ENCODE data around the gene NCAPG. TPM values are rescaled to one million over a fixed set of nuclear protein-coding genes. Genes with fewer than 3 reads are reported as not detected.
A peak's percentile ranks its signal among the peaks of the same experiment; 100 is the strongest.
"Not testable (repeated sequence)": the region's sequence is repeated elsewhere in the genome, so short reads cannot be mapped to it uniquely, and the experiment has no call there.

NCAPG gene
- total RNA-seq, 1 donor from 2014 or later: 13.3 TPM

GRCh38 chr4:17788956-17789355, 21.8 kb upstream of the NCAPG start:
- no peak for ATAC-seq

- ATAC-seq: no peak
Measured at GRCh38 chr4:17794730-17795129, 16.0 kb upstream of the NCAPG start.

- no peak for ATAC-seq
Measured at GRCh38 chr4:17797808-17798207, 13.0 kb upstream of the NCAPG start.

- no peak for ATAC-seq
Measured at GRCh38 chr4:17805580-17806155, 5.1 kb upstream of the NCAPG start.

- no peak for ATAC-seq
Measured at GRCh38 chr4:17807446-17807845, 3.3 kb upstream of the NCAPG start.

- no peak for ATAC-seq
Measured at GRCh38 chr4:17809667-17810066, 1.1 kb upstream of the NCAPG start.

GRCh38 chr4:17811078-17811603, 362 bp downstream of the NCAPG start:
- peak; percentile 52 for ATAC-seq

- no peak for ATAC-seq
Measured at GRCh38 chr4:17812125-17812524, 1.3 kb downstream of the NCAPG start.

- ATAC-seq: no peak
Measured at GRCh38 chr4:17812801-17813200, 2.0 kb downstream of the NCAPG start.

GRCh38 chr4:17814140-17814539, 3.4 kb downstream of the NCAPG start:
- no peak for ATAC-seq

- ATAC-seq: no peak
Measured at GRCh38 chr4:17816142-17816541, 5.4 kb downstream of the NCAPG start.

GRCh38 chr4:17817027-17817426, 6.2 kb downstream of the NCAPG start:
- ATAC-seq: peak; percentile 69

- ATAC-seq: no peak
Measured at GRCh38 chr4:17823871-17824669, 13.3 kb downstream of the NCAPG start.

GRCh38 chr4:17846266-17846665, 35.5 kb downstream of the NCAPG start:
- peak; percentile 20 for ATAC-seq

- ATAC-seq: not testable (repeated sequence)
Measured at GRCh38 chr4:17850295-17850694, 39.5 kb downstream of the NCAPG start.

- ATAC-seq: no peak
Measured at GRCh38 chr4:17851959-17852358, 41.2 kb downstream of the NCAPG start.

- ATAC-seq: no peak
Measured at GRCh38 chr4:17854036-17854435, 43.3 kb downstream of the NCAPG start.

- no peak for ATAC-seq
Measured at GRCh38 chr4:17859793-17860406, 49.1 kb downstream of the NCAPG start.

GRCh38 chr4:17861906-17862305, 51.1 kb downstream of the NCAPG start:
- ATAC-seq: not testable (repeated sequence)

- ATAC-seq: peak; percentile 94
Measured at GRCh38 chr4:17865866-17866363, 55.1 kb downstream of the NCAPG start.

GRCh38 chr4:17866810-17867209, 56.0 kb downstream of the NCAPG start:
- ATAC-seq: no peak

GRCh38 chr4:17867276-17867675, 56.5 kb downstream of the NCAPG start:
- no peak for ATAC-seq

- no peak for ATAC-seq
Measured at GRCh38 chr4:17869327-17869726, 58.5 kb downstream of the NCAPG start.

Data from esophagus mucosa (tissue), 1 donor.